GM18508 (cell line): ENCODE results near the gene DPM2.

Experiments used
- ATAC-seq: cut with Tn5 transposase; IDR thresholded peaks from one replicate; pipeline ENCODE4 v1.9.1; 2021; ENCODE audit warnings: moderate number of reproducible peaks; ENCODE audit not compliant: insufficient read depth, unreplicated experiment

Gene DPM2, protein sequence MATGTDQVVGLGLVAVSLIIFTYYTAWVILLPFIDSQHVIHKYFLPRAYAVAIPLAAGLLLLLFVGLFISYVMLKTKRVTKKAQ

DNA sequence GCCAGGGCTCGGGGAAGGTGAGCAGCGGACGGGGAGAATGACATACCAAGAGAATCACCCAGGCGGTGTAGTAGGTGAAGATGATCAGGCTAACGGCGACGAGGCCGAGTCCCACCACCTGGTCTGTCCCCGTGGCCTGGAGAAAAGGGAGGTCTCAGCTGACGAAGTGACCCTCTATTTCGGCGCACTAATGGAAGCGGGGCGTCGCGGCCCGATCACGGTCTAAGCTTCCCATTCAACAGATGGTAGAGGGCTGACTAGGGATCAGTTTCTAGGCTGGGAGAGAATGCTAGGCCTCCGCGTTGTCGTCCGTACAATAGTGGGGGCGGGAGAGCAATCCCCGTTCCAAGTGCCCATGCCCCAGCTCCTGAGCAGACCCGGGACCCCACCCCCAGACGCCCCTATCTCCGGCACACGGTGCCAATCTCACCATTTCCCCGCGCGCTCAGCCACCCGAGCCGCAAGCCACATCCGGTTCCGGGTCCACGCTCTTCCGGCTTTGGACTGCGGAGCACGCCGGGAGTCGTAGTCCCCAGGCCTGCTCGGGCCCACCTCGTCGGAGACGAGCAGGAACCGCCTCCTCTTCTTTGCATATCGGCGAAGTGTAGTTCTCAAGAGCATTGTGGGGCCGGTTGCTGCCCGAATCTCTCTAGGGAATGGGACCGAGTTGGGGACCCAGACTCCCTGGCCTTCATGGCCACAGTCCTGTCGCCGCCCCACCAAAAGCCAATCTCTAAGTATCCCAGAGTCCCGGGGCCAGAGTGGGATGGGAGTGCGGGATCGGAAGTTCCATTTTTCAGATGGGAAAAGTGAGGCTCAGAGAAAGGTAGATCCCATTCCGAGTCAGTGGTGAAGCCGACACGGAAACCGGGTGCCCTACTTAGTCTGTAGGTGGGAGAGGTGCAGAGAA is at the start of gene DPM2:
Gene DPM2, minus strand, starts transcription at position 467 of the 910 bp plus-strand sequence. Its CDS starts 34 bp downstream, at position 433.
- ATAC-seq: no peak

DNA sequence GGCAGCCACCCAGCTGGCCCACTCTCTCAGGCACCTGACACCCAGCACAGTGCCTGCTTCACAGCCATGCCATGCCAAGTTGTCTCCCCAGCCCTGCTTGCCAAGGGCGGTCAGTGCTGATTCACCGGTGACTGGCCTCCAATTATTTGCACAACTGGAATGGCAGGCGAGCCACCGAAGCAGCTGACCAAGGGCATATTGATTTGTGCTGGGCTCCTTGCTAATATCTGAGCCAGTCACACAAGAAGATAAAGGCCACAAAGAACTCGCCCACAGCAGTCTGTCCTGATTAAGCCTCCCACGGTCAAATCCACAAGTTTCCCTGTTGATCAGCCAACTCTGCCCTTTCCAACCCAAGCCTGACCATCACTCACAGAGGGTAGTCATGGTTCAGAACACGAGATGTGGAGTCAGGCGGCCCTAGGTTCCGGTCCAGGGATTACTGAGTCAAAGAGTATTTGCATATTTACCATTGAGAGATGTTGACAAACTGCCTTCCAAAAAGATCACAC is 49.5 kb upstream of the DPM2 start:
- no peak for ATAC-seq

DNA sequence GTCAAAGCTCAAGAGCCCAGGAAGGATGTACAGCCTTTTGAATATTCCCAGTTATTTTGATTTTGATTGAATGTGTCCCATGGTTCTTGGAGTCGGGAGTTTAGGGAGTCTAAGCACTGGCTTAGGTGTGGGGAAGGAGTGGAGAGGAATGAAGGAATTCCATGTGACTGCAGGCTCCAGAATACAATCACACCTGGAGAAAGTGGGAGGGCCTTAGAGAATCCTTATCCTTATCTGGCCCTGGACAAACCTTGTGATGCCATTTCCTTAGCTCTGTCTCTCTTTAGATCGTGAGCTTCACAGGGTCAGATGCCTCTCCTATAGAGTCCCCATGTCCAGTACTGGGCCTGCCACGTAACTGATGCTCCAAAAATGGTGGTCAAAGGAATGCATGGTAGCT is 47.4 kb upstream of the DPM2 start:
- no peak for ATAC-seq

DNA sequence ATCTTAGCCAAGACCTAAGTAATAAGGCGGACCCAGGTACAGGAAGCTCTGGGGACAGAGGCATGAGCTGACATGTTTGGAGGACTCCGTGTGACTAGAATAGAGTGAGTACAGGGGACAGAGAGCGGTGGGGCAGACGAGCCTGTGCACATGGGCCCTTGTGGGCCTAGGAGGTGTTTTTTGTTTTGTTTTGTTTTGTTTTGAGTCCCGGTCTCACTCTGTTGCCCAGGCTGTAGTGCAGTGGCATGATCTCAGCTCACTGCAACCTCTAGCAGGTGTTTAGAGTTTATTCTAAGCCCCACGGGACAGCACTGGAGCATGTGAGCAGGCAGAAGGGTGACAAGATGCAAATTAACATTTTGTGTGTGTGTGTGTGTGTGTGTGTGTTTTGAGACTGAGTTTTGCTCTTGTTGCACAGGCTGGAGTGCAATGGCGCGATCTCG is 46.2 kb upstream of the DPM2 start:
- ATAC-seq: peak; percentile 33

DNA sequence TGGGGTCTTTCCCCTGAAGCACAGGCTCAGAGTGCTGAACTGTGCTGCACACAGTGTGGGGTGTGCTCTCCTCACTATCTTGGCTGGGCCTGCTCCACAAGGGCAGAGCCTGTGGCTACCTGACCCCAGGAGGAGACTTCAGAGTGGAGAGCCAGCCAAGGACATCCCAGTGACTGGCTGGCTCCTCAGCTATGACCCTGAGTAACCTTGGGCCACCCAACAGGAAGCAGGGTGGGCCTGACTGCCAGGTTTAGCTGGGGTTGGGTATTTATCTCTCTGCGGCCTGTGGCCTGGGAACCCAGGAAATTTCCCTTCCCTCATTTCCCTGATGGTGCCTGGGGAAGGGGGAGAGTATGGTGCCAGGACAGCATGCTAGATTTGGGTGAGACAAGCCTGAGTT is 45.3 kb upstream of the DPM2 start:
- no peak for ATAC-seq

DNA sequence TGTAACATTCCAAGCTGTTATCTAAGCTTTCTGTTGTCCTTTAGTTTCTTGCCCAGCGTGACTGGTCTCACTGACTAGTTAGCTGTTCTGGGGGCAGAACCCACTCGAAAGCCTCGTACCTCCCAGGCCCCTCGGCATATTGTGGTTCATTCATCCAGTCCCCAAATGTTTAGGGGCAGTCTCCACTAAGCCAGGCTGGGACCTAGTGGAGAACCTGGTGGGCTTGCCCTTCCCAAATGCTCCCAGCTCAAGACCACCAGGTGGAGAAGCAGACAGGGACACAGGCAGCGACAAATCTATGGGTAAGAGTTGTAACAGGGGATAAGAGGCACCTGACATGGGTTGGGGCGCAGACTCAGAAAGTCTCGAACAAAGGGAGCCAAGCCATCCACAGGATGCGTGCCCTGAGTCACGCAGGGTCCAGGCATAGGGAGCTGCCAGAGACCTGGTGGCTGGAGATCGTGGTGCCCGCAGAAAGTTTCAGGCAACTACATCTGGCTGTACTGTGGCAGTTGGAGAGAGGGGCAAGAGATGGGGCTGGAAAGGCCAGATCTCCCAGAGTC is 44.0 kb upstream of the DPM2 start:
- ATAC-seq: no peak

DNA sequence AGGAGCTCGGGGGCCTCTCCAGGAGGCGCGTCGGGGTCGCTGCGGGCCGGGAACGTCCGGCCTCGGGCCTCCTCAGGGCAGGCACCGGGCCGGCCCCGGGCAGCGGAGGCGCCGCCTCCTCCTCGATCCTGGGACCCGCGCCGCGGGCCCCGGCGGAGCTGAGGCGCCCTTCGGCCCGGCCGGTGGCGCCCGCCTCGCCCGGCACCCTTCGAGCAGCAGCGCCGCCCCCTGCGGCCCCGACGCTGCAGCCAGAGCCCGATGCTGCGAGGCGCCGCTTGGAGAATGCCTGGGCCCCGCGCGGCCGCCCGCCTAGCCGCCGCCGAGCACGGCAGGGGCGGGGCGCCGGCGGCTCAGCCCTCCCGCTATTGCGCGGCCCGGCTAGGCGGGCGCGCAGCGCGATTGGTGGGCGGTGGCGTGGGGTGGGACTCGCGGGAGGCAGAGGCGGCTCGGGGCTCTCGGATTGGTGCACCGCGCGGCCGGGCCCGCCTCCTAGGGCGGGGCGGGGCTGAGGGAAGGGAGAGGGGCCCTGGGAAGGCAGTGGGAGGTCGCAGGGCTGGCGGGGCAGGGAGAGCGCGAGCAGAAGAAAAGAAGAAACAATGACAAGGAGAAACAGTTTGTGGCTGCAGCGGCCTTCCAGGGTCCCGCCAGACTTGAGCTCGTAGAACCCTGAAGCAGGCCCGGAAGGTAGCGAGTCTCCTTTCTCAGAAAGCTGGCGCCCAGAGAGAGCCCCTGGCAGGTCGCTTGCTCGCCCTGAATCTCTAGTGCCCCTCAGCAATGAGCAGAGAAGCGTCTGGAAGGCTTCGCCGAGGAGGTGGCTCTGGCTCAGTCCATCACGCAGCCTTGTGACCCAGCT is 43.3 kb upstream of the DPM2 start, which contains the start of gene EEIG1:
Gene EEIG1, minus strand, starts transcription at position 284 of the 853 bp plus-strand sequence. CDS start 852 bp downstream, outside the sequence.
- no peak for ATAC-seq

DNA sequence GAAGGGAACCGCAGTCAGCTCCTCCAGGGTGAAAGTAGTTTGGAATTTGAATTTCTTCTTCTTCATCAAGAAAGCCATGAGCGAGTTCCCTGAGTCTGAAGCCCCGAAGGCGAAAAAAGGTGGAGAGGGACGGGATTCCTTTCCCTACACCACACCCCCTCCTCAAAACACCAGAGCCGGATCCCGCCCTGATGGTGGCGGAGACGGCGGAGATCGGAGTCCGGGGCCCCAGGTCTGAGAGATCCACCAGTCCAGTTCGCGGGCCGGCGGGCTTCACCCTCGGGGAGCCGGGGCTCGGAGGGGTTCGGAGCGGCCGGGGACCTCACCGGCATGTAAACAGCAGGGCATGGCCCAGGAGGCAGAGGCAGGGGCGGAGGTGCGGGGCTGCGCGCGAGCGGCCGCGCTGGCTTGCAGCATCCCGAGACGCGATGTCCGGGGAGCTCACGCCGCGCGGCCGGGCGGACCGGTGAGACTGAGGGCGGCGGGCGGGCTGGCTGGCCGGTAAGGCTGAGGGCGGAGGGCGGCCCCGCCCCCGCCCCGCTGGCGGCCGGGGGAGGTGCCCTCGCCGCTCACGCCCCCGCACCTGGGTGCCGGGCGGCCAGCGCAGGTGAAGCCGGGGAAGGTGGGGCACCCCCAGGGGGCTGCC is 42.5 kb upstream of the DPM2 start:
- ATAC-seq: no peak

DNA sequence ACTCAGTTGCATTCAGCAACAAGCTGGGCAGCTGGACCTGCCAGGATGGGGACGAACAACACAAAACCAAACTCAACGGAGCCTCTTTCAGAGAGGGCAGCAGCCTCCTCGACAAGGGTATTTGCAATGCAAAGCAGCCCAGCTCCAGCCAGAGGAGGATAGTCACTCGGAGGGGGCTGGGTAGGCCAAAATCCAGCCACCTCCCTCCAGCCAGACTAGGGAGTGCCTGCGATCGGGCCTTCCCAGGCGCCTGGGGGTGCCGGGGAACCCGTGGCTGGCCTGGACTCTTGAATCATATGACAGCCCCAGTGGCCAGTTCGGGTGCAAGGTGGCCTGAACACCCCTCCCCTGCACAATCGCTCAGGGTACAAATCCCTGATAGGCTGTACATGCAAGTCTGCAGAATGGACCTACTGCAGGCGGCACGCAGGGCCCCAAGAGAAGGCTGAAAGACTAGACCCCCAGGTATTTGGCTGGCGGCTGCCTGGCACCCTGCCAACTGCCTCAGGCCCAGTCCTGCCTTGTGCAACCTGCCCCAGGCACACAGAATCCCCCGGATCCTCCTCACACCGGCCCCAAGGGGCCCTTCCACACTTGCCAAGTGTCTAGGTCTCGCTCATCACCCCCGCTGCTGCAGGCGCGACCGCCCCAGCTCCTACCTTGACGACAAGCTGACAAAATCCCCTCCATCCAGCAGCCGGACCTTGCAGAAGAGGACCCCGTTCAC is 41.8 kb upstream of the DPM2 start:
- ATAC-seq: no peak

DNA sequence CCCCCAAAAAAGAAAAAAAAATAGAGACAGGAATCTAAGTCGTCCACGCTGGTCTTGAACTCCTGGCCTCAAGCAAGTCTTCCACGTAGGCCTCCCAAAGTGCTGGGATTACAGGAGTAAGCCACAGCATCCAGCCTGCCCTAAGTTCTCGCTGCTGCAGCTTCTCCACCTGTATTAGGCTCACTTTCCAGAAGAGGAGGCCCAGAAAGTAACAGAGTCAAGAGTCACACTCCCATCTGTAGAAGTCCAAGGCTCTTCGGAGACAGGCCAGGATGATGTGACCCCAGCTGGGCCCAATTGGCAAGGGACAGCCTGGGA is 41.3 kb upstream of the DPM2 start:
- no peak for ATAC-seq

DNA sequence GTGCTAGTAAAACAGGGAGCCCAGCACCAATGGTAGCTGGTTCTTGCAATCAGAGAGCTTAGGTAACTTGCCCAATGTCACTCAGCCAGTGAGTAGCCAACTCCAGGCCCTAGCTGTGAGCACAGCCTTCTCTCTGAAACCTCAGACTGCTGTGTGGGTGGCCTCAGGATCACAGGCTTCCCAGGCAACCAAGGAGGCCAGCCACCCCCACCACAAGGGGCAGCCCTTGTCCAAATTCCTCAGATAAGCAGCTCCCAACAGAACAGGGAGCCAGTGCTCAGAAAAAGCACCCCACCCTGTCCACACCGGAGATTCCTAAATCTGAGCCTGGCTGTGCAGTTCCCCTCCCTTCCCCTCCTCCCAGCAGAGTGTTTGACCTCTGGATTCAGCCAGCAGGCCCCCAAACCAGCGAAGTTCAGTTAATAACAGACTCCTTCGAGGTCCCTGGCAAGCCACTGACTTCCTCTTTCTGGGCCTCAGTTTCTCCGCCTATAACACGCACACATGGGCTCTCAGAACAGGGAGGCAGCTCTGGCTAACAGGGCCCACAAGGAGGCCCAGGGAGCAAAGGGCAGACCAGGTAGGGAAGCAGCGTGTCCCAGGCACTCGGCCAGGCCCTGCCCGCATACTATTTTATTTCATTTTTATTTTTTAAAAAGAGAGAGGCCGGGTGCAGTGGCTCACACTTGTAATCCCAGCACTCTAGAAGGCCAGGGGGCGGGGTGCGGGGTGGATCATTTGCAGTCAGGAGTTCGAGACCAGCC is 40.4 kb upstream of the DPM2 start:
- ATAC-seq: no peak

DNA sequence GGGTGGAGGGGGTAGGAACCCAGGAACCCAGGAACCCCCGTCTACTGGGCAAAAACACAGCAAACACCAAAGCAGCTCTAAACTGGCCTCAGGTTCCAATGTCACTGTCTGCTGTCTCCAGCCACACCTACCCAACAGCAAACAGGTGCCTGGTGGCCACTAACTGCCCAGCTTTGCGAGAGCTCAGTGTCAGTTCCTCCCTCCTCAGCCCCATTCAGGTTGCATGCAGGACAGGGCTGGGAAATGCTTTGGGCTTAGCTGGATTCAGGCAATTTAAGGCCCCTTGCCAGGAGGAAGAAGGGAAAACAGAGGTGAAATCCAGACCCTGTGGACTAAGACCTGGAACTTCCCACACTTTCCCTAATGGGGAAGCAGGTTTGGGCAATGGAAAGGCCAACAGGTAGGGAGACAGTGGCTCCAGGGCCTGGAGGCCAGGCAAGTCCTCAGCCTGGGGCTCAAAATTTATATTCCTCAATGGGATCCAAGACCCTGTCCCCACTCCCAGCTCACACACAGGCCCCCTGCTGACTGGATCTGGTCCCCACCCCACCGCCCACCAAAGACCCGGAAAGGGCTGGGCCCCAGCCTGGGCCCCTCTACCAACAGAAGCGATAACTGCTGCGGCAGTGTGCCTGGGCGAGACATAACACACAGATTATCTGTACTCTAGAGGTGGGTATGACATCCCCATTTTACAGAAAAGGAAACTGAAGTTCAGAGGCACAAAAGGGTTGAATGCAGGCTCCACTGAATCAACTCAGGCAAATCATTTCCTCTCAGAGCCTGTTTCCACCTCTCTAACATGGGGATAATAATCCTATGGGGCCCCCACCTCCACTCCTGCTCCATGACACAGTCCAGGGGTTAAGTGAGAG is 39.6 kb upstream of the DPM2 start:
- no peak for ATAC-seq

DNA sequence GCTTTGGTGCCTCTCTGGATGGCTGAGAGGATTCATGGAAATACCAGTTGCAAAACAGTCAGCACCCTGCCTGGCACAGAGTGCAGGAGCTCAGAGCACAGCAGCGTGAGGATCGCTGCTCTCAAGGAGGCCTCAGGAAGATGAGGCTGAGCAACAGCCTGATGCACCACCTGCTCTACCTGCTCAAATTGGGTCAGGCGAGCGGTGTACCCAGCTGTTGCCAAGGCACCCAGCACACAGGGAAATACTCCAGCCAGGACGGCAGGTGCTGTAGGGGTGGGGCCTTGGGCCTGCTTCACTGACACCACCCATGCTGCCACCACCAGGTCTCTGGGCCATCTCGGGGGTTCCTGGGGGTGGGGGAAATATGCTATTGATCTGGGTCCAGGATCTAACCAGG is 38.8 kb upstream of the DPM2 start:
- no peak for ATAC-seq

DNA sequence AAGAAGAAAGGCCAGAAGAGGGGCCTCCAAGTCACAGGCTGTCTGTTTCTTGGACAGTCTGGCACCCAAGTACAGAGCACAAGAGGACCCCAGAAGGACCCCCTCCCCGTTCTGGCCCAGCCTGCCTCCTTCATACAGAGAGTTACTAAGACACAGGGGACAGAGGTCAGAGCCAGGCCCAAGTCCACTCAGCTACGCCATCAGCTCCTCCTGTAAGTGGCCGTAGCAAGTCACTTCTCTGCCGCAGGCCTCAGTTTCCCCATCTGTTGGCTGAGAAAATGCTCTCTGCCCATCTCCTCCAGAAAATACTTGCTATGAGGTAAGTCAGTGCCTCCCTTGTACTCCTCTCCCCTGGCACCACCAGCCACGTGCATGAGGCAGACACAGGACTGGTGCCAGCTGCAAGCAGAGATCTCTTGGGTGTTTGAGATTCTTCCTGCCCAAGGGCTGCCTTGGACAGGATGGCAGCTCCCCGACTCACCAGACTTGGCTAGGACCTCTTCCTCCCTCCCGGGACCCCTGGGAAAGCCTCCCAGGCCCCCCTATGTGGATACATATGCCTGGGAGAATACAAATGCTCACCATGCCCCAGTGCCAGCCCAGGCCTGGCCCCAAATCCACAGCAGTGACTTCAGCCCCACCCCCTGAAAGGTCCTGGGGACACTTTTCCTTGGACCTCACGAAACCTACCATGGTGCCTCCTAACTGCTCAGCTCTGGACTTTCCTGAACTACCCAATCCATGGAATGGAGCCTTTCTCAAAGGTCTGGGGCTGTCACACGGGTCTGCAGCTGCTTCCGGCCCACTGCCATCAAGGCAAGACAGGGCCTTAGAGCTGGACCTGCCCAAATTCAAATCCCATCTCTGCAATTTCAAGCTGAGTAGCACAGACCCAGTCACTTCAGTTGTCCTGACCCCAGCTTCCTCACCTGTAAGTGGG is 38.0 kb upstream of the DPM2 start:
- no peak for ATAC-seq

DNA sequence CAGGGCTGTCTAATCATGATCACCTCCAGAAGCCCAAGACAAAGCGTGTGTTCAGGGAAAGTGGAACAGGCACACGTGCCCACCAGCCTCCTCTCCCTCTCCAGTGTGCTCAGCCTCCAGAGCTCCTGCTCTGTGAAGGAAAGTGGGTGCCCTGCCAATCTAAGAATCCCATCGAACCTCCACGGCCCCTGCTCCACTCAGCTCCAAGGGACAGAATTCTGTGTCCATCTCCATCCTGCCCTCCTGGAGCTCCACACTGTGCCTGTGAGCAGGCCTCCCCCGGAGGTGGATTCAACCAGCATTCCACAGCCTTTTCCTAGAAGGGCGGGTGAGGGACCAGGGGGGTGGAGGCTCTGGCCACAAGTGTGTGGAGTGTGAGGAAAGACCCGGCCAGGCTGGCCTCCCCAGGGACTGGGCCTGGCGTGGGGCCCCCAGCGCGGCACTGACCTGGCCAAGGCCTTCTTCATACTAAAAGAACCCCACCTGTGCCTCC is 37.2 kb upstream of the DPM2 start:
- ATAC-seq: no peak

DNA sequence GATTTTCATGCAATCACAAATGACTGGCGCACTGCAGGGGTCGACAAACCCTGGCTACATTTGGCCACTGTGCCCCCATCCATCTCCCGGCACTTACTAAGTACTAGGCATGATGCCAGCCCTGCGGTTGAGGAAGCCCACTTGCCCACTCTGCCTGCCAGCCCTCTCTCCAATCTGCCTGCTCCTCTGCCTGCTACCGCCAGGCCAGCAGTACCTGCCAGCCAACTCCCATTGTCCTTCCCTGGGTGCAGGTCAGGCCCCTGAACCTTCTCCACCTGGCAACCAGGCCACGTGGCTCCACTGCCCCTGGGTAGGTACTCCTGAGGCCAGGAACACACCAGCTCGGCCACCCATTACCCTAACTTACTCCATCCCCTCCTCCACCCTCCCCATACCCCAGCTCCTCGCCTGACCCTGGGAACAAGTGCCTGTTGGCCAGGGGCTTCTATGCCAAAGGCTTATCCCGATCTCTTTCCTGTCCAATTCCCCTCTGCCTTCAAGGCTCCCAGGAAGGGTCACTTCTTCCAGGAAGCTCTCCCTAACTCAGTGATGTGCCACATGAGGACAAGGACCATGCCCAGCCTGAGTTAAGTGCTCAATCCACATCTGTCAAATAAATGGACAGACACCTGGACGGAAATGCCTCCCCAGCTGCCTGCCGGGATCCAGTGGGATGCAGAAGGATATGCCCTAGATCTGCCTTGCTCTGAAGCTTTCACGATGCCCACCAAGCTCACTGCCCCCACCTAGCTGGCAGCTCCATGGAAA is 36.5 kb upstream of the DPM2 start:
- ATAC-seq: no peak
